Neutrophil (primary cell): ENCODE data around the gene HIP1.
A peak's percentile ranks its signal among the peaks of the same experiment; 100 is the strongest.

Source experiments
- H3K27ac ChIP-seq: fragments of 200-600 bp; sonication (generic); 2 replicates; pipeline ENCODE4 v1.5.1; 2016; ENCODE audit warnings: mild to moderate bottlenecking, moderate library complexity
- H3K27me3 ChIP-seq: fragments of 200-600 bp; sonication (generic); 2 replicates; pipeline ENCODE4 v1.6.0; 2016; ENCODE audit warnings: mild to moderate bottlenecking
- H3K36me3 ChIP-seq: fragments of 200-600 bp; sonication (generic); 2 replicates; pipeline ENCODE4 v1.5.1; 2017
- H3K4me1 ChIP-seq, 2 experiments: fragments of 200-600 bp in 1 of 2; sonication (generic) in 1 of 2; 1 replicate in 1 of 2; 2 replicates in 1 of 2; pipeline versions ENCODE4 v1.5.1 to v1.6.1; 2013 to 2016; ENCODE audit warnings: low read depth in 1 of 2, low read length in 1 of 2, mild to moderate bottlenecking in 1 of 2, moderate library complexity in 1 of 2; ENCODE audit not compliant: control insufficient read depth in 1 of 2, insufficient read depth in 1 of 2
- H3K4me3 ChIP-seq, 2 experiments: fragments of 200-600 bp in 1 of 2; sonication (generic) in 1 of 2; 1 replicate in 1 of 2; 2 replicates in 1 of 2; pipeline ENCODE4 v1.5.1; 2013 to 2016; ENCODE audit warnings: low read depth in 1 of 2, low read length in 1 of 2, mild to moderate bottlenecking in 1 of 2, moderate library complexity in 1 of 2
- H3K9me3 ChIP-seq: fragments of 200-600 bp; sonication (generic); 2 replicates; pipeline ENCODE4 v1.5.1; 2016
- CTCF ChIP-seq: fragments of 200-600 bp; sonication (generic); IDR thresholded peaks from 2 replicates; pipeline ENCODE4 v1.5.1; 2016; ENCODE audit warnings: antibody characterized with exemption

HIP1 gene

GRCh38 chr7:75625868-75626267, 112.9 kb downstream of the HIP1 start:
- H3K4me1 ChIP-seq: peaks cover 84 to 93% of the 10 kb centered on the region in 2 experiments
- H3K4me3 ChIP-seq: no peak overlapping the region
- no peaks in the 10 kb centered on the region for H3K27me3 ChIP-seq
- no peak for TF ChIP-seq CTCF
- H3K36me3 ChIP-seq: peaks cover 11% of the 10 kb centered on the region
- peak overlapping the region; percentile 94 for H3K27ac ChIP-seq
- no peaks in the 10 kb centered on the region for H3K9me3 ChIP-seq

- no peak for TF ChIP-seq CTCF
Measured at GRCh38 chr7:75624134-75624832, 114.5 kb downstream of the HIP1 start.

GRCh38 chr7:75623390-75624133, 115.2 kb downstream of the HIP1 start:
- TF ChIP-seq CTCF: no peak
- peaks cover 91 to 98% of the 10 kb centered on the region in 2 experiments for H3K4me1 ChIP-seq
- peaks cover 7% of the 10 kb centered on the region for H3K36me3 ChIP-seq
- H3K27me3 ChIP-seq: no peaks in the 10 kb centered on the region
- H3K9me3 ChIP-seq: no peaks in the 10 kb centered on the region
- peak overlapping the region; percentile 94 for H3K27ac ChIP-seq
- H3K4me3 ChIP-seq: peak overlapping the region; percentile 55 to 57

More at GRCh38 chr7:75624134-75624832, 114.5 kb downstream of the HIP1 start:
- Histone ChIP-seq H3K4me3 (peak overlapping the region; percentile 55 to 57), H3K27ac (peak overlapping the region; percentile 94), H3K36me3 (peaks cover 11% of the 10 kb centered on the region), H3K4me1 (peaks cover 88 to 96% of the 10 kb centered on the region in 2 experiments), H3K9me3 (no peaks in the 10 kb centered on the region), H3K27me3 (no peaks in the 10 kb centered on the region)

- Histone ChIP-seq H3K27me3 (no peaks in the 10 kb centered on the region), H3K4me3 (peak overlapping the region in 1 of 2 experiments; percentile 62), H3K4me1 (peaks cover 100% of the 10 kb centered on the region in 2 experiments), H3K36me3 (no peaks in the 10 kb centered on the region), H3K9me3 (no peaks in the 10 kb centered on the region), H3K27ac (peak overlapping the region; percentile 94)
- TF ChIP-seq CTCF: peak; percentile 17
Measured at GRCh38 chr7:75621124-75621523, 117.6 kb downstream of the HIP1 start.

GRCh38 chr7:75619636-75620035, 119.1 kb downstream of the HIP1 start:
- Histone ChIP-seq H3K4me3 (peak overlapping the region in 1 of 2 experiments; percentile 62), H3K36me3 (no peaks in the 10 kb centered on the region), H3K27ac (peak overlapping the region; percentile 94), H3K27me3 (no peaks in the 10 kb centered on the region), H3K4me1 (peaks cover 100% of the 10 kb centered on the region in 2 experiments), H3K9me3 (no peaks in the 10 kb centered on the region)
- no peak for TF ChIP-seq CTCF
